ENCODE results near the gene NSUN3.

- TF ChIP-seq POLR2A (IDR thresholded peaks at IDR 0.05) (no peak), CTCF (IDR thresholded peaks at IDR 0.05) (no peak)
Observed at GRCh38 chr3:94020293-94020692, 42.6 kb upstream of the NSUN3 start.

Data from adrenal gland (tissue), 5 donors.